ENCODE results near the gene MTG2. TPM values are rescaled to one million over a fixed set of nuclear protein-coding genes. Genes with fewer than 3 reads are reported as not detected.

The MTG2 gene
- total RNA-seq, 1 donor from 2014 or later, result 33.4 TPM

GRCh38 chr20:62160876-62161275 lies 22.0 kb upstream of the MTG2 start:
- intact Hi-C loops (cut with micrococcal nuclease), result no loop called here

DNA sequence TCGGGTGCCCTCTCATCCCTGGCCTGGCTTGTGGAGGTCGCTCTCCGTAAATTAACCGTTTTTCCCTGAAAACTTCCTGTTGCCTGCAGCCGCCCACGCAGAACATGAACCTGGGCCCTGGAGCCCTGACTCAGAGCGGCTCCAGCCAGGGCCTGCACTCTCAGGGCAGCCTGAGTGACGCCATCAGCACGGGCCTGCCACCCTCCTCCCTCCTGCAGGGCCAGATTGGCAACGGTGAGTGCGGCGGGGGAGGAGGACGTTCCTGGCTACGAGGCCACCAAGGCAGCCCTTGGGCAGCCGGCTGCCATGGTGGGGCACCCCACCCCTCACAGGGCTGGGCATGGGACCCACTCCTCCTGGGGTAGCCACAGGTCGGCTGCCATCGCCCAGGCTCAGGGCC lies 21.5 kb upstream of the MTG2 start:
- intact Hi-C loops (cut with micrococcal nuclease), result no loop called here

- intact Hi-C loops (cut with micrococcal nuclease), result no loop called here
Measured at GRCh38 chr20:62162765-62163484, 19.9 kb upstream of the MTG2 start.

- intact Hi-C loops (cut with micrococcal nuclease), result no loop called here
Measured at GRCh38 chr20:62163485-62163865, 19.4 kb upstream of the MTG2 start.

GRCh38 chr20:62163986-62164762 lies 18.7 kb upstream of the MTG2 start:
- intact Hi-C loops (cut with micrococcal nuclease), result no loop called here

GRCh38 chr20:62164879-62165761 lies 17.7 kb upstream of the MTG2 start:
- intact Hi-C loops (cut with micrococcal nuclease), result no loop called here

DNA sequence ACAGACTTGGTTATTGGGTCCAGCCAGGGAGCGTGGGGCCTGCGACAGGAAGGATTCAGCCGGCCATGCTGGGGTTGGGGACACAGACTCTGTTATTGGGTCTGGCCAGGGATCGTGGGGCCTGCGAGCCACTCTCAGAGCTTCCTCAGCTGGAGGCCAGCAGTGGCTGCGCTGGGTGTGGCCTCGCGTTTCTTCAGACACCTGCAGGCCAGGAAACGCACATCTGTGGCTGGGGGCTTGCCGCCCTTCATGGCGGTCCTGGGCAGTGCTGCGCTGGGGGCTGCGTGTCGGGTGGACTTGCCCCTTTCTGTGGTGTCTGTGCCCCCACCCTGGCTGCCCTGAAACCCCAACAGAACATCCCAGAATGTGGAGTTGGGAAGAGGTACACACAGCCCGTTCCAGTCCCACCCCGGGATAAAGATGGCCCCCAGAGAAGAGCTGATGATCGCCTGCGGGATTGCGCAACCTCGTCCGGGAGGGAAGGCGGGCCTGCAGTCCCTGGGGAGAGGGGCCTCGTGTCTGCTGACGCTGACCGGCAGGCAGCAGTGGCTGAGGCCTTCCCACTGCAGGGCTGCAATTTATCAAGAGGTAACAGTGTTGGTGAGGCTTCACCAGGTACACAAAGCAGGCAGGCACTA lies 16.9 kb upstream of the MTG2 start:
- intact Hi-C loops (cut with micrococcal nuclease), result no loop called here

- intact Hi-C loops (cut with micrococcal nuclease), result no loop called here
Measured at GRCh38 chr20:62167474-62167873, 15.4 kb upstream of the MTG2 start.

DNA sequence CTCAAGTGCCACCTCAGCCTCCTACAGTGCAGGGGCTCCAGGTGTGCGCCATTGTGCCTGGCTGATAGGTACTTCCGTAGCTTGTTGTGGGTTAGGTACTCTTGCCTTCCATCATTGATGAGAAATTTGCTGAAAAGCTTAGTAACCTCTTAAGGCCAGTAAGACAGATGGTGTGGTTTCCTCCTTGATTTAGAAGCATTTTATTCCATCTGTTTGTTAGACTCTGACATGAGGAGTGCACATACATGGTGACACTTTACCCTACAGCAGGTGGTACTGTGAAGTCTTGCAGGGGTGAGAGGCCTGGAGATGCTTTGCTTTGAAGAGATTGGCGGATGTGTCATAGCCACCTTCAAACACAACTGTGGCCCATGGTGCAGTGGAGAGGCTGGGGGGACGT lies 14.8 kb upstream of the MTG2 start:
- intact Hi-C loops (cut with micrococcal nuclease), result no loop called here

DNA sequence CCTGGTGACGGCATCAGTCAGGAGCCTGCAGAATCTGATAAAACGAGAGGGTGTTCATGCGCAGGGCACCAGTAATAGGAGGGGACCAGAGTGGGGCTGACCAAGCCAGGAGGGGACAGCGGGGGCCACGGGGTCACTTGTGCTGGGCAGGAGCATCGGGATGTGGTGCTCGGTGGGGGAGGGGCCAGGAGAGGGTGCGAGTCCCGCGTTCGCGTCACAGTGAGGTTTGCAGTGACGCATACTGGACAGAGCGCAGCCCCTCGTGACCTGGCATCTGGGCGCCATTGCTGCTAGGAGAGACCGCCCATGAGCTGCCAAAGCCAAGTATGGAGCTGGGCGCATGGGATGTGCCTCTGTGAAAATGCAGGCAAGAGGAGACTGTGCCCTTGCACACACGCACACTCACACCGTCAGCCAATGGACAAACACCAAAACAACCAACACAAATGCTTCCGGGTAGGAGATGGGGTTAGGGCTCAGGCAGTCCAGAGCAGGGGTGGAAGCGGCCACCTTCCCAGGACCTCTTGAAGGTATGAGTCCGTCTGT lies 13.9 kb upstream of the MTG2 start:
- intact Hi-C loops (cut with micrococcal nuclease), result no loop called here

GRCh38 chr20:62170536-62170935 lies 12.3 kb upstream of the MTG2 start:
- intact Hi-C loops (cut with micrococcal nuclease), result no loop called here

DNA sequence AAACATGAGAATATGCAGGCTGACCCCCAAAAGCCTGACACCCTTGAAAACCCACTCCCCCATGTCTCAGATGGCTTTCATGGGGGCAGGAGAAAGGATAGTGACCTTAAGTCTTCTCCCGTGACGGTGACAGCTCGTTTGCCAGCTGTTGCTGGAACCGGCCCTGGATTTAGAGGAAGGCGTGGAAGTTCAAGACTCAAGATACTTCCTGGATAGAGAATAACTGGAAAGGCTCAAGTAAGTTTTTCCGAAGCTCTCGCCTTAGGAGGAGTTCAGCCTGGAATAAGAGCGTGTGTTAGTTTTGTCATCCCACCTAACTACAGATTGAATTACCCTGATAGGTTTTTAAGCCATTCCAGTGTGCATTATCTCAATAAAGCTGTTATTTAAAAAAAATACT lies 11.6 kb upstream of the MTG2 start:
- intact Hi-C loops (cut with micrococcal nuclease), result no loop called here

- intact Hi-C loops (cut with micrococcal nuclease), result no loop called here
Measured at GRCh38 chr20:62172666-62173065, 10.2 kb upstream of the MTG2 start.

DNA sequence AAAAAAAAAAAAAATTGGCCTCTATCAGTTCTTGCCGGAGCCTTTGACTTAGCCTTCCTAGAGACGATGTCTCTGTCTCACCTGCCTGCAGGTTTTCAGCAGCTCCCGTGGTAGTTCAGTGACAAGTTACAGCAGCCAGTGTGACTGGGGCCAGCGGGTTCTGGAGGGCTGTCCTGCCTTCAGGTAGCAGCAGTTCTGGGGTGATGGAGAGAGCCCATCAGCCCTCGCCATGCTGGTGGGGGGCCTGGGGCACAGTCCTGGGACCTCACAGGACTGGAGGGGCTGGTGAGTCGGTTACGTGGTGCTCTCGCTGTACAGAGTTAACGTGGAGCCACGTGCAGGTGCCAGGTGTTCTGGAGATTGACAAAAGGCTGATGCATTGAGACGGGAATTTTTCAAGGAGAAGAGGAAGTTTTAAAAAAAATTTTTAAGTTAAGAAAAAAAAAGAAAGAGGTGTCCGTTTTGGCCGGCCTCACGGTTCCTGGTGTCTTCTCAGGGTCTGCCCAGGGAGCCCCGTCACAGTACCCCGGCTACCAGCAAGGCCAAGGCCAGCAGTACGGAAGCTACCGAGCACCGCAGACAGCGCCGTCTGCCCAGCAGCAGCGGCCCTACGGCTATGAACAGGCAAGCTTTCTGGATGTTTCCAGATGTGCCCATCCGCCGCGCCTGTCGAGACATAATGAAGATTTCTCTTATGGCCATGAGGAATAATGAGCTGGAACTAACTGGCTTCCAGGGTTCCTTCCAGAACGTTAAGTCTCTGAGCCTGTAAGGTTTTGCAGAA lies 8.6 kb upstream of the MTG2 start:
- intact Hi-C loops (cut with micrococcal nuclease), result no loop called here

- intact Hi-C loops (cut with micrococcal nuclease), result no loop called here
Measured at GRCh38 chr20:62174870-62175624, 7.8 kb upstream of the MTG2 start.

- intact Hi-C loops (cut with micrococcal nuclease), result no loop called here
Measured at GRCh38 chr20:62175711-62176110, 7.1 kb upstream of the MTG2 start.

- intact Hi-C loops (cut with micrococcal nuclease), result no loop called here
Measured at GRCh38 chr20:62176866-62177265, 6.0 kb upstream of the MTG2 start.

DNA sequence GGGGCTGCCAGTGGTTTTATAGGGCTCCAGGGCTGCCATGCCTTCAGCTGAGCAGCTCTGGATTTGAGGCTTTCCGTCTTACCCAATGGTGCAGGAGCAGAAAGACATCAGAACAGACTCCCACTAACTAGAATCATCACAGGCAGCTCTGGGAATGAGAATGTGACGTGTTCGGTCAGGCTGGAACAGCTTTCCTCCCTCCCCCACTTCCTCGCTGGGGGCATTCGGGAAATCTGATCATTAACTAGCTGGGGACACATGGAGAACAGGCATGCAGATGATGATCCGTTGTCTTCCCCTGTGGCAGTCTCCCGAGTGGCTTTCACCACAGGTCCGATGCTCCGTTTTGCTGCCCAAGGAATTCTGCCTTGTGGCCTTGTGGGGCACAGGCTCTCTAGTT lies 5.5 kb upstream of the MTG2 start:
- intact Hi-C loops (cut with micrococcal nuclease), result no loop called here

DNA sequence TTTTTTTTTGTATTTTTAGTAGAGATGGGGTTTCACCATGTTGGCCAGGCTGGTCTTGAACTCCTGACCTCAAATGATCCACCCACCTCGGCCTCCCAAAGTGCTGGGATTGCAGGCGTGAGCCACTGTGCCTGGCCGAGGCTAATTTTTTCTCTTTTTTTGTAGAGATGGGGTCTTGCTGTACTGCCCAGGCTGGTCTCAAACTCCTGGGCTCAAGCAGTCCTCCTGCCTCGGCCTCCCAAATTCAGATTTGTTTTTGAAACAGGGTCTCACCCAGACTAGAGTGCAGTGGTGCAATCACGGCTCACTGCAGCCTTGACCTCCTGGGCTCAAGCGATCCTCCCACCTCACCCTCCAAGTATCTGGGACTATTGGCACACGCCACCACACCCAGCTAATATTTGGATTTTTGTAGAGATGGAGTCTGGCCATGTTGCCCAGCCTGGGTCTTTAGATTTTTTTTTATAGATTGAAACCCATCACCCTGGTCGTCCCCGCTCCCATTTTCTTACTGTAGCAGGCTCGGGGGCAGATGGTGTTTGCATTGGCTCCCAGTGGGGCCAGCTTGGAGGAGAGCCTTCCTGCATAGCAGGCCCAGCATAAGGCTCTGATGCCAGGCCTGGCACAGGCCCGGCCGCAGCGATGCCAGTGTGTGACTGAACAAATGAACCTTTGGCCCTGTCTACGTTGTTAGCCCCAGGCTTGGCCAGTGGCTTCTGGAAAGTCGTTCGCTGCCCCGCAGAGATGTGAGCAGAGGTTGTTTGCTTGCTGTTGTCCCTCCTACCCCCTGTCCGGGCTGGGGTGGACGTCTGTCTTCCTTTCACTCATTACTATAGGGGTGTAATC lies 4.3 kb upstream of the MTG2 start:
- intact Hi-C loops (cut with micrococcal nuclease), result no loop called here
